ENCODE results near the gene COL6A2.

DNA sequence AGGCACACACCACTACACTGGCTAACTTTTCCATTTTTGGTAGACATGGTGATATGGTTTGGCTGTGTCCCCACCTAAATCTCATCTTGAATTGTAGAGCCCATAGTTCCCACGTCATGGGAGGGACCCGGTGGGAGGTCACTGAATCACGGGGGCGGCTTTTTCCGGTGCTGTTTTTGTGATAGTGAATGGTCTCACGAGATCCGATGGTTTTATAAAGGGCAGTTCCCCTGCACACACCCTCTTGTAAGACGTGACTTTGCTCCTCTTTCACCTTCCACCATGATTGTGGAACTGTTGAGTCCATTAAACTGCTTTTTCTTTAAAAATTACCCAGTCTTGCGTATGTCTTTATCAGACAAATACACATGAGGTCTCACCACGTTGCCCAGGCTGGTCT is 58.8 kb downstream of the COL6A2 start:
- TF ChIP-seq FOXM1 (IDR thresholded peaks at IDR 0.05; ENCODE audit: borderline replicate concordance) (no peak), SUZ12 (IDR thresholded peaks at IDR 0.05) (no peak), HDGF (IDR thresholded peaks at IDR 0.05; ENCODE audit: borderline replicate concordance) (no peak), NFRKB (IDR thresholded peaks at IDR 0.05) (no peak), BHLHE40 (IDR thresholded peaks at IDR 0.05; ENCODE audit: borderline replicate concordance) (no peak), ZNF384 (IDR thresholded peaks at IDR 0.05) (no peak), ARNT (IDR thresholded peaks at IDR 0.05) (no peak), LEF1 (IDR thresholded peaks at IDR 0.05; ENCODE audit: borderline replicate concordance) (no peak), FOXA1 (IDR thresholded peaks at IDR 0.05) (no peak)

Data from HEK293T (cell line).